CD14-positive monocyte (primary cell): ENCODE results near the gene ANKRD12. TPM values are rescaled to one million over a fixed set of nuclear protein-coding genes. Genes with fewer than 3 reads are reported as not detected.

Experiments used
- DNase-seq, 3 donors: peaks; one replicate each; pipeline ENCODE4 v3.0.0-alpha.2; 2011 to 2022
- H2AFZ ChIP-seq: 2 replicates; pipeline ENCODE4 v1.6.0; 2012; ENCODE audit warnings: mild to moderate bottlenecking, low read depth, low read length, inconsistent platforms; ENCODE audit not compliant: insufficient read depth, poor library complexity, severe bottlenecking
- H3K27ac ChIP-seq, 2 donors: 1 replicate in 1 of 2; 2 replicates in 1 of 2; pipeline ENCODE4 v1.5.1; 2012 to 2013; ENCODE audit warnings: low read length in 2 of 2, control low read depth in 1 of 2, inconsistent platforms in 1 of 2, low read depth in 1 of 2, mild to moderate bottlenecking in 1 of 2
- H3K27me3 ChIP-seq, 2 donors: one replicate each; pipeline versions ENCODE4 v1.6.0 to v1.6.1; 2011 to 2013; ENCODE audit warnings: low read length in 2 of 2; ENCODE audit not compliant: control insufficient read depth in 2 of 2, insufficient read depth in 2 of 2
- H3K36me3 ChIP-seq, 2 donors: replicated peaks in 1 of 2; 1 replicate in 1 of 2; 2 replicates in 1 of 2; pipeline versions ENCODE4 v1.5.1 to v1.6.1; 2012 to 2013; ENCODE audit warnings: low read length in 2 of 2, control low read depth in 1 of 2, inconsistent platforms in 1 of 2, mild to moderate bottlenecking in 1 of 2; ENCODE audit not compliant: insufficient read depth in 2 of 2, control insufficient read depth in 1 of 2
- H3K4me1 ChIP-seq, 2 donors: 1 replicate in 1 of 2; 2 replicates in 1 of 2; pipeline versions ENCODE4 v1.5.1 to v1.6.1; 2012 to 2013; ENCODE audit warnings: low read length in 2 of 2, control low read depth in 1 of 2, inconsistent platforms in 1 of 2, mild to moderate bottlenecking in 1 of 2, moderate library complexity in 1 of 2; ENCODE audit not compliant: insufficient read depth in 2 of 2, control insufficient read depth in 1 of 2
- H3K4me2 ChIP-seq: replicated peaks from 2 replicates; pipeline ENCODE3; 2012; ENCODE audit warnings: low read length, moderate library complexity, mild to moderate bottlenecking; ENCODE audit not compliant: poor library complexity, severe bottlenecking; ENCODE audit errors: extremely low read depth
- H3K4me3 ChIP-seq, 3 experiments: fragments of 200-600 bp in 1 of 3; sonication (generic) in 1 of 3; replicated peaks in 1 of 3; 1 replicate in 2 of 3; 2 replicates in 1 of 3; pipeline ENCODE4 v1.5.1; 2011 to 2013; ENCODE audit warnings: low read length in 3 of 3, mild to moderate bottlenecking in 3 of 3, control low read depth in 2 of 3, low read depth in 2 of 3, inconsistent platforms in 1 of 3, moderate library complexity in 1 of 3
- H3K79me2 ChIP-seq: 2 replicates; pipeline ENCODE4 v1.6.0; 2012; ENCODE audit warnings: mild to moderate bottlenecking, control low read depth, inconsistent platforms, low read length, moderate library complexity; ENCODE audit not compliant: insufficient read depth
- H3K9ac ChIP-seq: 2 replicates; pipeline ENCODE4 v1.6.0; 2017; ENCODE audit warnings: low read length, mild to moderate bottlenecking; ENCODE audit not compliant: insufficient read depth, poor library complexity, severe bottlenecking
- H3K9me3 ChIP-seq, 2 donors: replicated peaks in 1 of 2; 1 replicate in 1 of 2; 2 replicates in 1 of 2; pipeline versions ENCODE4 v1.5.1 to v1.6.1; 2012 to 2013; ENCODE audit warnings: low read length in 2 of 2, control low read depth in 1 of 2; ENCODE audit not compliant: control insufficient read depth in 1 of 2, insufficient read depth in 1 of 2
- H4K20me1 ChIP-seq: 2 replicates; pipeline ENCODE4 v1.6.0; 2012; ENCODE audit warnings: mild to moderate bottlenecking, low read length, control low read depth, moderate library complexity; ENCODE audit not compliant: insufficient read depth
- H3K27ac Mint-ChIP-seq, 7 donors: one replicate each; pipeline ENCODE4 v1.8.0; 2020; ENCODE audit warnings: mild to moderate bottlenecking in 7 of 7, mixed read lengths in 7 of 7, moderate library complexity in 6 of 7, inconsistent platforms in 2 of 7
- H3K27me3 Mint-ChIP-seq, 3 donors: one replicate each; pipeline ENCODE4 v1.8.0; 2021 to 2022; ENCODE audit warnings: low read depth in 3 of 3, mild to moderate bottlenecking in 3 of 3, mixed read lengths in 3 of 3, moderate library complexity in 3 of 3, inconsistent platforms in 1 of 3
- H3K36me3 Mint-ChIP-seq, 2 donors: one replicate each; pipeline ENCODE4 v1.8.0; 2020; ENCODE audit warnings: mixed read lengths in 2 of 2, inconsistent platforms in 1 of 2, mild to moderate bottlenecking in 1 of 2
- H3K4me1 Mint-ChIP-seq: one replicate; pipeline ENCODE4 v1.8.0; 2020; ENCODE audit warnings: mild to moderate bottlenecking, mixed read lengths
- H3K4me3 Mint-ChIP-seq, 2 donors: one replicate each; pipeline ENCODE4 v1.8.0; 2020; ENCODE audit warnings: mild to moderate bottlenecking in 2 of 2, mixed read lengths in 2 of 2, moderate library complexity in 1 of 2
- H3K9me3 Mint-ChIP-seq, 7 donors: one replicate each; pipeline ENCODE4 v1.8.0; 2020 to 2022; ENCODE audit warnings: mixed read lengths in 7 of 7, mild to moderate bottlenecking in 6 of 7, moderate library complexity in 6 of 7, inconsistent platforms in 2 of 7
- CTCF ChIP-seq: fragments of 200-600 bp; IDR thresholded peaks from one replicate; pipeline ENCODE4 v1.8.0; 2022; ENCODE audit warnings: antibody characterized with exemption, mild to moderate bottlenecking
- WGBS: methylation state at CpG from one replicate; pipeline ENCODE4 v1.1.5; 2013; ENCODE audit warnings: missing lambda C conversion rate; ENCODE audit not compliant: insufficient coverage; 5-methylcytosine and 5-hydroxymethylcytosine counted together
- intact Hi-C, 2 donors: fragments of 100-400 bp; cut with micrococcal nuclease; formaldehyde crosslinking; loops; one replicate each; pipeline versions ENCODE4 v1.15.0 to v1.15.1; 2023
- polyA plus RNA-seq, 3 donors: library from polyadenylated mRNA; depleted of rRNA in 1 of 3; unstranded in 2 of 3; stranded (reverse) in 1 of 3; fragments of 300-500 nt in 2 of 3; fragments of >200 nt in 1 of 3; fragmentation: Illumina TruSeq in 2 of 3; gene quantifications; 1 replicate in 2 of 3; 2 replicates in 1 of 3; pipeline ENCODE4 v1.2.3, GENCODE V29; 2012 to 2021

ANKRD12 gene
- polyA plus RNA-seq, 3 donors = 9.3 to 15.5 (median 15.4) TPM

GRCh38 chr18:9201224-9201623, 64.6 kb downstream of the ANKRD12 start:
- no peak for DNase-seq
- Mint-ChIP-seq H3K4me1 (no peaks in the 10 kb centered on the region), H3K4me3 (no peak overlapping the region), H3K27me3 (no peaks in the 10 kb centered on the region), H3K36me3 (peaks cover 36 to 47% of the 10 kb centered on the region in 2 donors), H3K27ac (no peak overlapping the region), H3K9me3 (no peaks in the 10 kb centered on the region)
- no CpG with 5 or more reads among the region's 2 CpGs for WGBS
- no peaks in the 10 kb centered on the region for H3K4me1 ChIP-seq
- H3K27me3 ChIP-seq = no peaks in the 10 kb centered on the region
- H4K20me1 ChIP-seq = peaks cover 32% of the 10 kb centered on the region
- no peak overlapping the region for H2AFZ ChIP-seq
- no peaks in the 10 kb centered on the region for H3K9me3 ChIP-seq
- no peak overlapping the region for H3K4me3 ChIP-seq
- no peak overlapping the region for H3K27ac ChIP-seq
- TF ChIP-seq CTCF = no peak
- intact Hi-C loops = loop anchor here in 1 of 2 donors (10.0 kb wide), 1 partner anchor 136 kb away; no protein-coding TSS in a partner anchor
- H3K36me3 ChIP-seq = peaks cover 27 to 67% of the 10 kb centered on the region in 2 donors
- H3K9ac ChIP-seq = no peak overlapping the region
- H3K4me2 ChIP-seq = no peak overlapping the region
- peaks cover 15% of the 10 kb centered on the region for H3K79me2 ChIP-seq

GRCh38 chr18:9204659-9205058, 68.1 kb downstream of the ANKRD12 start:
- Histone ChIP-seq H3K9ac (no peak overlapping the region), H2AFZ (no peak overlapping the region), H4K20me1 (peaks cover 41% of the 10 kb centered on the region), H3K9me3 (no peaks in the 10 kb centered on the region), H3K27me3 (no peaks in the 10 kb centered on the region), H3K4me1 (peaks cover 12 to 14% of the 10 kb centered on the region in 2 donors), H3K27ac (no peak overlapping the region), H3K79me2 (peaks cover 15% of the 10 kb centered on the region), H3K4me3 (no peak overlapping the region), H3K4me2 (no peak overlapping the region), H3K36me3 (peaks cover 14 to 58% of the 10 kb centered on the region in 2 donors)
- no peak overlapping the region for H3K4me3 Mint-ChIP-seq
- peaks cover 17% of the 10 kb centered on the region for H3K4me1 Mint-ChIP-seq
- no CpG with 5 or more reads among the region's 5 CpGs for WGBS
- no peak overlapping the region for H3K27ac Mint-ChIP-seq
- no peak for DNase-seq
- no peak for TF ChIP-seq CTCF
- intact Hi-C loops = loop anchor here in 1 of 2 donors (10.0 kb wide), 1 partner anchor 140 kb away; no protein-coding TSS in a partner anchor
- H3K9me3 Mint-ChIP-seq = no peaks in the 10 kb centered on the region
- peaks cover 21 to 26% of the 10 kb centered on the region in 2 donors for H3K36me3 Mint-ChIP-seq
- H3K27me3 Mint-ChIP-seq = no peaks in the 10 kb centered on the region
